Measurements from ENCODE around the gene CHTF18.
A peak's percentile ranks its signal among the peaks of the same experiment; 100 is the strongest.
"Not testable (repeated sequence)": the region's sequence is repeated elsewhere in the genome, so short reads cannot be mapped to it uniquely, and the experiment has no call there.

Gene CHTF18

DNA sequence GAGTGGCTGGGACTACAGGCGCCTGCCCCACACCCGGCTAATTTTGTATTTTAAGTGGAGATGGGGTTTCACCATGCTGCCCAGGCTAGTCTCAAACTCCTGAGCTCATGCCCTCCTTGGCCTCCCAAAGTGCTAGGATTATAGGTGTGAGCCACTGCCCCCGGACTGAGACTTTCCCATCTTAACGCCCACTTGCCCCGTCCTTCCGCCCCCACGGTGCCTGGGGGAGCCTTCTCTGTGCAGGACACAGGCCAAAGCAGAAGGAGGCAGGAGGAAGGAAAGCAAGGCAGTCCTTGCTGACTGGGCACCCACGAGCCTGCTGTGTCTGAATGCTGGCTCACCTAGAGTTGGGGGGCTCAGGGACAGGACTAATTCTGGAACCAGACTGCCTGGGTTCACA lies 29.7 kb downstream of the CHTF18 start:
- Histone ChIP-seq H3K9me3 (ENCODE audit: insufficient read depth, low read depth, low read length) (no peaks in the 10 kb centered on the region), H3K9ac (ENCODE audit: low read depth, low read length, poor library complexity, severe bottlenecking) (no peak overlapping the region), H3K27me3 (ENCODE audit: insufficient read depth, low read length, poor library complexity, severe bottlenecking) (no peaks in the 10 kb centered on the region), H3K9me2 (replicated peaks; ENCODE audit: low read depth, low read length) (no peaks in the 10 kb centered on the region), H3K4me1 (ENCODE audit: insufficient read depth, low read length, poor library complexity, severe bottlenecking) (peaks cover 11% of the 10 kb centered on the region), H2AFZ (ENCODE audit: low read length) (no peak overlapping the region), H3K4me3 (ENCODE audit: low read length, poor library complexity, severe bottlenecking) (no peak overlapping the region), H3K4me2 (ENCODE audit: low read depth, low read length, poor library complexity, severe bottlenecking) (no peak overlapping the region), H4K20me1 (ENCODE audit: insufficient read depth, low read length, poor library complexity, severe bottlenecking) (no peaks in the 10 kb centered on the region), H3F3A (ENCODE audit: low read depth) (no peaks in the 10 kb centered on the region), H3K79me2 (ENCODE audit: insufficient read depth, low read length) (no peaks in the 10 kb centered on the region), H3K36me3 (ENCODE audit: insufficient read depth, low read length) (no peaks in the 10 kb centered on the region)
- TF ChIP-seq EZH2phosphoT487 (IDR thresholded peaks at IDR 0.05; ENCODE audit: borderline replicate concordance) = no peak
- TF ChIP-seq, protein P1, sequence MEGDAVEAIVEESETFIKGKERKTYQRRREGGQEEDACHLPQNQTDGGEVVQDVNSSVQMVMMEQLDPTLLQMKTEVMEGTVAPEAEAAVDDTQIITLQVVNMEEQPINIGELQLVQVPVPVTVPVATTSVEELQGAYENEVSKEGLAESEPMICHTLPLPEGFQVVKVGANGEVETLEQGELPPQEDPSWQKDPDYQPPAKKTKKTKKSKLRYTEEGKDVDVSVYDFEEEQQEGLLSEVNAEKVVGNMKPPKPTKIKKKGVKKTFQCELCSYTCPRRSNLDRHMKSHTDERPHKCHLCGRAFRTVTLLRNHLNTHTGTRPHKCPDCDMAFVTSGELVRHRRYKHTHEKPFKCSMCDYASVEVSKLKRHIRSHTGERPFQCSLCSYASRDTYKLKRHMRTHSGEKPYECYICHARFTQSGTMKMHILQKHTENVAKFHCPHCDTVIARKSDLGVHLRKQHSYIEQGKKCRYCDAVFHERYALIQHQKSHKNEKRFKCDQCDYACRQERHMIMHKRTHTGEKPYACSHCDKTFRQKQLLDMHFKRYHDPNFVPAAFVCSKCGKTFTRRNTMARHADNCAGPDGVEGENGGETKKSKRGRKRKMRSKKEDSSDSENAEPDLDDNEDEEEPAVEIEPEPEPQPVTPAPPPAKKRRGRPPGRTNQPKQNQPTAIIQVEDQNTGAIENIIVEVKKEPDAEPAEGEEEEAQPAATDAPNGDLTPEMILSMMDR (conservative IDR thresholded peaks at IDR 0.05; ENCODE audit: low read length) = no peak

DNA sequence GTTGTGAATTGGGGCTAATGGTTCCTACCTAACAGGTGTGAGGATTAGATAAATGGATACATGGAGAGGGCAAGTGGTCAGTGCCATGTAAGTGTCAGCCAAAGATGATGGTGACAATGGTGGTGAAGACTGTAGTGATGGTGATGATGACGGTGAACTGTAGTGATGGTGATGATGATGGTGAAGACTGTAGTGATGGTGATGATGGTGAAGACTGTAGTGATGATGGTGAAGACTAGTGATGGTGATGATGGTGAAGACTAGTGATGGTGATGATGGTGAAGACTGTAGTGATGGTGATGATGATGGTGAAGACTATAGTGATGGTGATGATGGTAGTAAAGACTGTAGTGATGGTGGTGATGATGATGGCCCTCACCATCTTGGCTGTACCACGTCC lies 30.2 kb downstream of the CHTF18 start:
- Histone ChIP-seq H3K9me3 (ENCODE audit: insufficient read depth, low read depth, low read length) (no peaks in the 10 kb centered on the region), H3K4me2 (ENCODE audit: low read depth, low read length, poor library complexity, severe bottlenecking) (no peak overlapping the region), H3K9me2 (replicated peaks; ENCODE audit: low read depth, low read length) (no peaks in the 10 kb centered on the region), H3K36me3 (ENCODE audit: insufficient read depth, low read length) (no peaks in the 10 kb centered on the region), H3F3A (ENCODE audit: low read depth) (no peaks in the 10 kb centered on the region), H3K9ac (ENCODE audit: low read depth, low read length, poor library complexity, severe bottlenecking) (no peak overlapping the region), H4K20me1 (ENCODE audit: insufficient read depth, low read length, poor library complexity, severe bottlenecking) (no peaks in the 10 kb centered on the region), H2AFZ (ENCODE audit: low read length) (no peak overlapping the region), H3K4me1 (ENCODE audit: insufficient read depth, low read length, poor library complexity, severe bottlenecking) (peaks cover 11% of the 10 kb centered on the region), H3K4me3 (ENCODE audit: low read length, poor library complexity, severe bottlenecking) (no peak overlapping the region), H3K27me3 (ENCODE audit: insufficient read depth, low read length, poor library complexity, severe bottlenecking) (no peaks in the 10 kb centered on the region), H3K79me2 (ENCODE audit: insufficient read depth, low read length) (no peaks in the 10 kb centered on the region)
- TF ChIP-seq, protein P1 (conservative IDR thresholded peaks at IDR 0.05; ENCODE audit: low read length) = no peak

DNA sequence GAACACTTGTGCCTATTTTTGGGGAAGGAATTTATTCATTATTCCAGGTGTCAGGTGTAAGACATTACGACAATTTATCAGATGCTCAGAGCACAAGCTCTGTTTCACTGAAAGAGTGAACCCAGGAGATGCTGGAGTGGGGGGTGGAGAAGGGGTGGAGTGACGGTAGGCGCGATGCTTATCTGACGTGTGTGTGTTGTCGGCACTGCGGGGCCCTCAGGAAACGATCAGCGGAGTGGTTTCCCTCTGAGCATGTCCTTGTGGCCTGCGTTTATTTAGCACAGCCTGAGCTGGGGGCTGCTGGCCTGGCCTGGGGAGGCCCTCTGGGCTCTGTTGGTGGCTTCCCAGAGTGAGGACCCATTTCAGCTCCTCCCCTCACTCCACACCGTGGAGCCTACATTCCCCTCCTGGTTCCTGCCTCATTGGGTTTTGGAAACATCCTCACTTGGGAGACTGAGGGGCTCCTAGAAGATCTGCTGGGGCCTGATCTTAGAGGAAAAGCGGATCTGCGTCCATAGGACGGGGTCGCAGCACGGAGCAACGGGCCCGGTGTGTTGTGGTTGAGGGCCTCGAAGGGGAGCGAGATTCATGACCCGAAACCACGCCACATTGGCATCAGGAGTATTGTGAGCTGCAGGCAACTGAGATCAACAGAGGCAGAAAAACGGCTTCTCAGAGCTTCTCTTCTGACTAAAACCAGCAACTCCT lies 31.1 kb downstream of the CHTF18 start:
- H3K4me2 ChIP-seq (ENCODE audit: low read depth, low read length, poor library complexity, severe bottlenecking) = peak overlapping the region; percentile 79
- 0 out of 2 replicates have a peak overlapping the region, but pooled peaks have one; percentile 36 for H2AFZ ChIP-seq (ENCODE audit: low read length)
- no peaks in the 10 kb centered on the region for H4K20me1 ChIP-seq (ENCODE audit: insufficient read depth, low read length, poor library complexity, severe bottlenecking)
- H3K79me2 ChIP-seq (ENCODE audit: insufficient read depth, low read length) = no peaks in the 10 kb centered on the region
- H3K9me3 ChIP-seq (ENCODE audit: insufficient read depth, low read depth, low read length) = no peaks in the 10 kb centered on the region
- no peaks in the 10 kb centered on the region for H3K27me3 ChIP-seq (ENCODE audit: insufficient read depth, low read length, poor library complexity, severe bottlenecking)
- no peaks in the 10 kb centered on the region for H3K9me2 ChIP-seq (replicated peaks; ENCODE audit: low read depth, low read length)
- H3K36me3 ChIP-seq (ENCODE audit: insufficient read depth, low read length) = no peaks in the 10 kb centered on the region
- H3K4me3 ChIP-seq (ENCODE audit: low read length, poor library complexity, severe bottlenecking) = peak overlapping the region; percentile 65
- H3F3A ChIP-seq (ENCODE audit: low read depth) = no peaks in the 10 kb centered on the region
- peaks cover 11% of the 10 kb centered on the region for H3K4me1 ChIP-seq (ENCODE audit: insufficient read depth, low read length, poor library complexity, severe bottlenecking)
- TF ChIP-seq, protein P1 (conservative IDR thresholded peaks at IDR 0.05; ENCODE audit: low read length) = no peak
- TF ChIP-seq EZH2phosphoT487 (IDR thresholded peaks at IDR 0.05; ENCODE audit: borderline replicate concordance) = no peak
- peak overlapping the region; percentile 55 for H3K9ac ChIP-seq (ENCODE audit: low read depth, low read length, poor library complexity, severe bottlenecking)

DNA sequence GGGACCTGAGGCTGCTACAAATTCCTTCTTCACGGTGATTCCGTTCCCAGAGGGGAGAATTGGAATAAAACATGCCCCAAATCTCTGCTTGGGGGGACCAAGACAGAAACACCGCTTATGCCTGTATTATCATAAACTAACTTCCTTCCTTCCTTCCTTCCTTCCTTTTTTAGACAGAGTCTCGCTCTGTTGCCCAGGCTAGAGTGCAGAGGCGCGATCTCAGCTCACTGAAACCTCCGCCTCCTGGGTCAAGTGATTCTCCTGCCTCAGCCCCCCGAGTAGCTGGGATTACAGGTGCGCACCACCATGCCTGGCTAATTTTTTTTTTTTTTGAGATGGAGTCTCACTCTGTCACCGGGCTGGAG lies 31.6 kb downstream of the CHTF18 start:
- peak overlapping the region; percentile 79 for H3K4me2 ChIP-seq (ENCODE audit: low read depth, low read length, poor library complexity, severe bottlenecking)
- not testable (repeated sequence) for H4K20me1 ChIP-seq (ENCODE audit: insufficient read depth, low read length, poor library complexity, severe bottlenecking); H3K9me3 ChIP-seq (ENCODE audit: insufficient read depth, low read depth, low read length); H3K9me2 ChIP-seq (replicated peaks; ENCODE audit: low read depth, low read length); H3K36me3 ChIP-seq (ENCODE audit: insufficient read depth, low read length); H3F3A ChIP-seq (ENCODE audit: low read depth); H3K27me3 ChIP-seq (ENCODE audit: insufficient read depth, low read length, poor library complexity, severe bottlenecking); H2AFZ ChIP-seq (ENCODE audit: low read length); H3K79me2 ChIP-seq (ENCODE audit: insufficient read depth, low read length)
- H3K9ac ChIP-seq (ENCODE audit: low read depth, low read length, poor library complexity, severe bottlenecking) = peak overlapping the region; percentile 55
- H3K4me3 ChIP-seq (ENCODE audit: low read length, poor library complexity, severe bottlenecking) = peak overlapping the region; percentile 65
- H3K4me1 ChIP-seq (ENCODE audit: insufficient read depth, low read length, poor library complexity, severe bottlenecking) = peaks cover 11% of the 10 kb centered on the region

All from Loucy (cell line).